Measurements from ENCODE around the gene S100A7.

GRCh38 chr1:153432874-153433681 lies 27.4 kb downstream of the S100A7 start:
- no peak for TF ChIP-seq GATA3 (IDR thresholded peaks at IDR 0.05; ENCODE audit: low read depth, low read length)
- no peak for TF ChIP-seq GATA2 (IDR thresholded peaks at IDR 0.05; ENCODE audit: low read depth, low read length)
